Measurements from ENCODE around the gene TLL2. TPM values are rescaled to one million over a fixed set of nuclear protein-coding genes. Genes with fewer than 3 reads are reported as not detected.

The TLL2 gene
- total RNA-seq, 4 donors from 2014 or later: 0.30 to 0.60 TPM; not detected in 2

GRCh38 chr10:96532523-96532922 lies 18.8 kb upstream of the TLL2 start:
- no peak overlapping the region for H3K4me3 ChIP-seq
- H3K4me1 ChIP-seq: no peaks in the 10 kb centered on the region
- H3K27ac ChIP-seq: no peak overlapping the region
- no peak for DNase-seq (ENCODE audit: low spot score in 2 of 2)
- TF ChIP-seq EP300 (IDR thresholded peaks at IDR 0.05) (no peak), POLR2AphosphoS5 (IDR thresholded peaks at IDR 0.05) (no peak), POLR2A (IDR thresholded peaks at IDR 0.05) (no peak)
- TF ChIP-seq, protein P1, sequence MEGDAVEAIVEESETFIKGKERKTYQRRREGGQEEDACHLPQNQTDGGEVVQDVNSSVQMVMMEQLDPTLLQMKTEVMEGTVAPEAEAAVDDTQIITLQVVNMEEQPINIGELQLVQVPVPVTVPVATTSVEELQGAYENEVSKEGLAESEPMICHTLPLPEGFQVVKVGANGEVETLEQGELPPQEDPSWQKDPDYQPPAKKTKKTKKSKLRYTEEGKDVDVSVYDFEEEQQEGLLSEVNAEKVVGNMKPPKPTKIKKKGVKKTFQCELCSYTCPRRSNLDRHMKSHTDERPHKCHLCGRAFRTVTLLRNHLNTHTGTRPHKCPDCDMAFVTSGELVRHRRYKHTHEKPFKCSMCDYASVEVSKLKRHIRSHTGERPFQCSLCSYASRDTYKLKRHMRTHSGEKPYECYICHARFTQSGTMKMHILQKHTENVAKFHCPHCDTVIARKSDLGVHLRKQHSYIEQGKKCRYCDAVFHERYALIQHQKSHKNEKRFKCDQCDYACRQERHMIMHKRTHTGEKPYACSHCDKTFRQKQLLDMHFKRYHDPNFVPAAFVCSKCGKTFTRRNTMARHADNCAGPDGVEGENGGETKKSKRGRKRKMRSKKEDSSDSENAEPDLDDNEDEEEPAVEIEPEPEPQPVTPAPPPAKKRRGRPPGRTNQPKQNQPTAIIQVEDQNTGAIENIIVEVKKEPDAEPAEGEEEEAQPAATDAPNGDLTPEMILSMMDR (IDR thresholded peaks at IDR 0.05): no peak
- H3K27me3 ChIP-seq: no peaks in the 10 kb centered on the region
- 35% methylated on average over 1 of the region's 1 CpG for WGBS
- H3K9me3 ChIP-seq: no peaks in the 10 kb centered on the region
- peaks cover 48% of the 10 kb centered on the region for H3K36me3 ChIP-seq

DNA sequence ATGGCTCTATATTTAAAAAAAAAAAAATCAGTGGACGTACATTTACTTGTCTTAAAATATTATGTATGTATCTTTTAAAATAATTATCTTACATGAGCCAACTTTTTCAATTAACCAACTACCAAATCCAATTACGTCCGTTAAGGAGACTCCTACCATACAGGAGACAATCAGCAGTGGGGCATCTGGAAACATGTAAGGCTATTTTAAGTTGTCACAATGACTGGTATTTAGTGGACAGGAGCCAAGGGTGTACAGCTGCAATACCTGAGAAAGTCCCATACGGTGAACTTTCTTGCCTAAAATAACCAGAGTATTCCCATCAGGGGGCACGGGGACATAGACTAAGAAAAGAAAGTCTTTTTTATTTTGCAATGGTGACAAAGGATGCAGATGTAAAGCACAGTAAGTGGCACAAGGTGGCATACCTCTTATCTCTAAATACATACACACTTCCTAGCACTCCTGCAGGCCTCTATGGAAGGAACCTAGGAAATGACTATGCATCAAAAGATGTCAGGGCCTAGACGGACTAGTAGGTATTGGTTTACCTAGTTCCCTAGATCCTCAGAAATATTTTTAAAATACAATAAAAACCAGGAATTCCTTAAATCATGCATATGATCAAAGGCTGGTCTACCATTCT lies 16.0 kb upstream of the TLL2 start:
- no peak for TF ChIP-seq POLR2AphosphoS5 (IDR thresholded peaks at IDR 0.05)
- no peak for TF ChIP-seq EP300 (IDR thresholded peaks at IDR 0.05)
- TF ChIP-seq, protein P1 (IDR thresholded peaks at IDR 0.05): no peak
- no peak for TF ChIP-seq POLR2A (IDR thresholded peaks at IDR 0.05)
- H3K4me3 ChIP-seq: no peak overlapping the region
- DNase-seq (ENCODE audit: low spot score in 2 of 2): no peak
- H3K27me3 ChIP-seq: no peaks in the 10 kb centered on the region
- H3K36me3 ChIP-seq: peaks cover 68% of the 10 kb centered on the region
- WGBS: 83% methylated on average over 6 of the region's 6 CpGs
- H3K27ac ChIP-seq: no peak overlapping the region
- H3K9me3 ChIP-seq: no peaks in the 10 kb centered on the region
- no peaks in the 10 kb centered on the region for H3K4me1 ChIP-seq

DNA sequence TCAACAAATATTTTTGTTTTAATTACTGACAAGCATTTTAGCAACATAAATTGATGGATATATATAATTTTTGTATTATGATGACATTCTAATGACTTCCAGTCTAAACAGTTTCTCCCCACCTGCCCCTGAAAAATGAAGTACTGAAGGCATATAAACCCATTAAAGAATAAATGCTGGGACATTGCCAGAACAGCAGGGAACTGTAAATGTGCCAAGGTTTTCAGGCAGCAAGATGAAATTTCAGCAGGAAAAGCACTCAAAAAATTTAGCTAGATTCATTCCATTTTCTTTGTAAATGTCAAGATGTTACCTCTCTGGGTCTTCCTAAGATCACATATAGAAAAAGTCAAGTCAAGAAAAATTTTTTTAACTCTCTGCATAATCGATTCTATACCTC lies 11.0 kb upstream of the TLL2 start:
- H3K27me3 ChIP-seq: no peaks in the 10 kb centered on the region
- peaks cover 70% of the 10 kb centered on the region for H3K36me3 ChIP-seq
- no peak overlapping the region for H3K27ac ChIP-seq
- TF ChIP-seq POLR2A (IDR thresholded peaks at IDR 0.05) (no peak), POLR2AphosphoS5 (IDR thresholded peaks at IDR 0.05) (no peak), EP300 (IDR thresholded peaks at IDR 0.05) (no peak)
- TF ChIP-seq, protein P1 (IDR thresholded peaks at IDR 0.05): no peak
- H3K4me1 ChIP-seq: no peaks in the 10 kb centered on the region
- no peak for DNase-seq (ENCODE audit: low spot score in 2 of 2)
- no peaks in the 10 kb centered on the region for H3K9me3 ChIP-seq
- WGBS: 78% methylated on average over 1 of the region's 1 CpG
- H3K4me3 ChIP-seq: no peak overlapping the region

- TF ChIP-seq POLR2A (IDR thresholded peaks at IDR 0.05): no peak
- TF ChIP-seq POLR2AphosphoS5 (IDR thresholded peaks at IDR 0.05): no peak
- no peak for TF ChIP-seq EP300 (IDR thresholded peaks at IDR 0.05)
Measured at GRCh38 chr10:96517284-96517683, 3.6 kb upstream of the TLL2 start.

DNA sequence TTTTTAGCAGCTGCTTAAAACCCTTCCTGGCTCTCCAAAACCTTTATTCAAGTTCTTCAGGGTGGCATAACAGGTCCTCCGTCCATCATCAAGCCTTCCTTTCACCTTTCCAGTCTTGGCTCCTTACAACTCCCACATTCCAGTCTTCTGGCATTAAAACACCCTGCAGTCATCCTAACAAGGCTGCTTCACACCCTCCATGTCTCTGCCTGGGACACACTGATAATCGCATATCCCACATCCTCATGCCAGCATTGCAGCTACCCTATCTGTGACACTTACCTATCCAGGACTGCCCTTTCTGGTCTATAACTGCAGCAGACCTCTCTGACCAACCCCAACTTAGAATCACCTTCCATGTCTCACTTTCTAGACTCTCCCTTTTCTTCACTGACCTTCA lies 2.6 kb upstream of the TLL2 start:
- H3K27ac ChIP-seq: no peak overlapping the region
- peaks cover 22% of the 10 kb centered on the region for H3K27me3 ChIP-seq
- H3K4me3 ChIP-seq: no peak overlapping the region
- WGBS: 70% methylated on average over 2 of the region's 2 CpGs
- H3K9me3 ChIP-seq: no peaks in the 10 kb centered on the region
- DNase-seq (ENCODE audit: low spot score in 2 of 2): no peak
- H3K4me1 ChIP-seq: peaks cover 25% of the 10 kb centered on the region
- peaks cover 10% of the 10 kb centered on the region for H3K36me3 ChIP-seq
- TF ChIP-seq POLR2AphosphoS5 (IDR thresholded peaks at IDR 0.05) (no peak), EP300 (IDR thresholded peaks at IDR 0.05) (no peak), POLR2A (IDR thresholded peaks at IDR 0.05) (no peak)
- TF ChIP-seq, protein P1 (IDR thresholded peaks at IDR 0.05): no peak

More at GRCh38 chr10:96517284-96517683, 3.6 kb upstream of the TLL2 start:
- no peak overlapping the region for H3K4me3 ChIP-seq
- no peaks in the 10 kb centered on the region for H3K9me3 ChIP-seq
- H3K27ac ChIP-seq: no peak overlapping the region
- DNase-seq (ENCODE audit: low spot score in 2 of 2): no peak
- peaks cover 21% of the 10 kb centered on the region for H3K27me3 ChIP-seq
- peaks cover 25% of the 10 kb centered on the region for H3K4me1 ChIP-seq
- 90% methylated on average over 1 of the region's 1 CpG for WGBS
- H3K36me3 ChIP-seq: peaks cover 20% of the 10 kb centered on the region
